NCI-H524 treated with DMSO at 0.1 percent for 48 hours (cell line): ENCODE measurements around the gene JAM3.
"Not testable (repeated sequence)": the region's sequence is repeated elsewhere in the genome, so short reads cannot be mapped to it uniquely, and the experiment has no call there.

Experiments
- DNase-seq: peaks from one replicate; lab custom pipeline; 2025; lab: John Stamatoyannopoulos, UW

JAM3 gene

DNA sequence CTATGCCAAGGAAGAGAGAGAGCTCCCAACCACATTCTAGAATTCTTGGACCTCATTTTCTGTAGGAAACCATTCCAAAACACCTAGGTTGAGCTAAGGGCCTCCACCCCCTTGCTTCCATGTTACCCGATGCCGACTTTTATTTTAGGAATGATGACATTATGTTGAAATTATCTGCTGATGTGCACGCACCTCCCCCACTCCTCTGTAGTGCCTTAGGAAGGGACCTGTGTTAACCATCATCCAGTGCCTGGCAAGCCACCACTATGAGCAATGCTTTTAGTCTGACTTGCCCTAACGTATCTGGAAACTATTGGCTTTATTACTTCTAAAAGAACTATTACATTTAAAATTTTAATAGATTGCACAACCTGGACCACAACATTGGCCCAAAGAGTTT is 112.8 kb downstream of the JAM3 start:
- DNase-seq: no peak

DNA sequence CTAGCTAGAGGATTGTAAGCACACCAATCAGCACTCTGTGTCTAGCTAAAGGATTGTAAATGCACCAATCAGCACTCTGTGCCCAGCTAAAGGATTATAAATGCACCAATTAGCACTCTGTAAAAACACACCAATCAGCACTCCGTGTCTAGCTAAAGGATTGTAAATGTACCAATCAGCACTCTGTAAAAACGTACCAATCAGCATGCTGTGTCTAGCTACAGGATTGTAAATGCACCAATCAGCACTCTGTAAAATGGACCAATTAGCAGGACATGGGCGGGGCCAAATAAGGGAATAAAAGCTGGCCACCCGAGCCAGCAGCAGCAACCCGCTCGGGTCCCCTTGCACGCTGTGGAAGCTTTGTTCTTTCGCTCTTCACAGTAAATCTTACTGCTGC is 119.2 kb downstream of the JAM3 start:
- DNase-seq: not testable (repeated sequence)

DNA sequence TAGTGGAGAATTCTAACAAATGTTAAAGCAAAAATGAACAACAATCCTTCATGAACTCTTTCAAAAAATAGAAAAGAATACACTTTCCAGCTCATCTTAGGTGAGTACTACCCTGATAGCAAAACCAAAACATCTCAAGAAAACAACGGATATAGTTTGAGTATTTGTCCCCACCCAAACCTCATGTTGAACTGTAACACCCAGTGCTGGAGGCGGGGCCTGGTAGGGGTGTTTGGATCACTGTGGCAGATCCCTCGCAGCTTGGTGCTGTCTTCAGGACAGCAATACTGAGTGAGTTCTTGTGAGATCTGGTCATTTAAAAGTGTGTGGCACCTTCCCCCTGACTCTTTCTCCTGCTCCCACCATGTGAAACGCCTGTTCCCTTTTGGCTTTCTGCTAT is 127.9 kb downstream of the JAM3 start:
- DNase-seq: no peak

DNA sequence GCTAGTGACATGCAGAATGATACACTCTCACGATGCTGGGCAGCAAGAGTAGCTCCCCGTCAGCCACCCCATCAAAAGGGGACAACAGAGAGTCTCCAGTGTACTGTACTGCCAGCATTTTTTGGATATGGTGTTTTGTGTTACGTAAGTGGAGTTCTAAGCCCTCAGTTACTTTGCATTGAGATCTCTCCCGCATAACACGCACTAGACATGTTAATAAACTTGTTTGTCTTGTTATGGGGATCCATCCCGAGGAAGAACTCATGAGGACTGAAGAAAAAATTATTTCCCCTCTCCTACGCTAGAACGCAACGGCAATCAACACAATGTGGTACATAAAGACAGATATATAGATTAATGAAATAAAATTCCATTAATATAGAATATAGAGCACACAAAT is 130.7 kb downstream of the JAM3 start:
- DNase-seq: no peak

DNA sequence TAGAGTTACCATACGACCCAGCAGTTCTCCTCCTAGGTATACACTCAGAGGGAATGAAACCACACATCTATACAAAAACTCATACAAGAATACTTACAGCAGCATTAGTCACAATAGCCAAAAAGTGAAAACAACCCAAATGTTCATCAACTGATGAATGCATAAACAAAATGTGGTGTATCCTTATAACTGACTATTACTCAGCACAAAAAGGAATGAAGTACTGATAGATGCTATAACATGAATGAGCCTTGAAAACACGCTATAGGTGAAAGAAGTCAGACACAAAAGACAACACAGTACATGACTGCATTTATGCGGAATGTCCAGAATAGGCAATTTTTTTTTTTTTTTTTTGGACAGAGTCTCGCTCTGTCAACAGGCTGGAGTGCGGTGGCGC is 131.8 kb downstream of the JAM3 start:
- DNase-seq: no peak
